WERI-Rb-1 (cell line): ENCODE data around the gene ZNF70.
A peak's percentile ranks its signal among the peaks of the same experiment; 100 is the strongest.

ENCODE experiments used
- DNase-seq: peaks from one replicate; pipeline ENCODE4 v3.0.0-alpha.2; 2020
- H3K27ac ChIP-seq: fragments of 250-450 bp; sonication (Bioruptor Pico); 2 replicates; pipeline ENCODE4 v1.5.1; 2020; ENCODE audit warnings: mild to moderate bottlenecking, moderate library complexity
- H3K27me3 ChIP-seq: fragments of 250-450 bp; sonication (Bioruptor Pico); 2 replicates; pipeline ENCODE4 v1.5.1; 2021; ENCODE audit warnings: mild to moderate bottlenecking, low read depth, moderate library complexity; ENCODE audit not compliant: insufficient read depth, severe bottlenecking
- H3K36me3 ChIP-seq: fragments of 250-450 bp; sonication (Bioruptor Pico); 2 replicates; pipeline ENCODE4 v1.5.1; 2020; ENCODE audit warnings: mild to moderate bottlenecking, moderate library complexity
- H3K4me3 ChIP-seq: 2 replicates; pipeline ENCODE4 v1.5.1; 2011; ENCODE audit warnings: low read depth, mild to moderate bottlenecking, control low read depth, low read length
- H3K9me3 ChIP-seq: fragments of 250-450 bp; sonication (Bioruptor Pico); 2 replicates; pipeline ENCODE4 v1.5.1; 2021; ENCODE audit warnings: mild to moderate bottlenecking, moderate library complexity; ENCODE audit not compliant: severe bottlenecking
- TF ChIP-seq, protein P1 (sequence below): IDR thresholded peaks from 2 replicates; pipeline ENCODE4 v1.5.1; 2011; ENCODE audit warnings: low read depth, mild to moderate bottlenecking, control low read depth, inconsistent platforms, low read length

ZNF70 gene

GRCh38 chr22:23784215-23784732 lies 33.4 kb upstream of the ZNF70 start:
- TF ChIP-seq, protein P1, sequence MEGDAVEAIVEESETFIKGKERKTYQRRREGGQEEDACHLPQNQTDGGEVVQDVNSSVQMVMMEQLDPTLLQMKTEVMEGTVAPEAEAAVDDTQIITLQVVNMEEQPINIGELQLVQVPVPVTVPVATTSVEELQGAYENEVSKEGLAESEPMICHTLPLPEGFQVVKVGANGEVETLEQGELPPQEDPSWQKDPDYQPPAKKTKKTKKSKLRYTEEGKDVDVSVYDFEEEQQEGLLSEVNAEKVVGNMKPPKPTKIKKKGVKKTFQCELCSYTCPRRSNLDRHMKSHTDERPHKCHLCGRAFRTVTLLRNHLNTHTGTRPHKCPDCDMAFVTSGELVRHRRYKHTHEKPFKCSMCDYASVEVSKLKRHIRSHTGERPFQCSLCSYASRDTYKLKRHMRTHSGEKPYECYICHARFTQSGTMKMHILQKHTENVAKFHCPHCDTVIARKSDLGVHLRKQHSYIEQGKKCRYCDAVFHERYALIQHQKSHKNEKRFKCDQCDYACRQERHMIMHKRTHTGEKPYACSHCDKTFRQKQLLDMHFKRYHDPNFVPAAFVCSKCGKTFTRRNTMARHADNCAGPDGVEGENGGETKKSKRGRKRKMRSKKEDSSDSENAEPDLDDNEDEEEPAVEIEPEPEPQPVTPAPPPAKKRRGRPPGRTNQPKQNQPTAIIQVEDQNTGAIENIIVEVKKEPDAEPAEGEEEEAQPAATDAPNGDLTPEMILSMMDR, result no peak
- Histone ChIP-seq H3K36me3 (peaks cover 14% of the 10 kb centered on the region), H3K9me3 (no peaks in the 10 kb centered on the region), H3K27ac (no peak overlapping the region), H3K27me3 (no peaks in the 10 kb centered on the region), H3K4me3 (no peak overlapping the region)
- no peak for DNase-seq

DNA sequence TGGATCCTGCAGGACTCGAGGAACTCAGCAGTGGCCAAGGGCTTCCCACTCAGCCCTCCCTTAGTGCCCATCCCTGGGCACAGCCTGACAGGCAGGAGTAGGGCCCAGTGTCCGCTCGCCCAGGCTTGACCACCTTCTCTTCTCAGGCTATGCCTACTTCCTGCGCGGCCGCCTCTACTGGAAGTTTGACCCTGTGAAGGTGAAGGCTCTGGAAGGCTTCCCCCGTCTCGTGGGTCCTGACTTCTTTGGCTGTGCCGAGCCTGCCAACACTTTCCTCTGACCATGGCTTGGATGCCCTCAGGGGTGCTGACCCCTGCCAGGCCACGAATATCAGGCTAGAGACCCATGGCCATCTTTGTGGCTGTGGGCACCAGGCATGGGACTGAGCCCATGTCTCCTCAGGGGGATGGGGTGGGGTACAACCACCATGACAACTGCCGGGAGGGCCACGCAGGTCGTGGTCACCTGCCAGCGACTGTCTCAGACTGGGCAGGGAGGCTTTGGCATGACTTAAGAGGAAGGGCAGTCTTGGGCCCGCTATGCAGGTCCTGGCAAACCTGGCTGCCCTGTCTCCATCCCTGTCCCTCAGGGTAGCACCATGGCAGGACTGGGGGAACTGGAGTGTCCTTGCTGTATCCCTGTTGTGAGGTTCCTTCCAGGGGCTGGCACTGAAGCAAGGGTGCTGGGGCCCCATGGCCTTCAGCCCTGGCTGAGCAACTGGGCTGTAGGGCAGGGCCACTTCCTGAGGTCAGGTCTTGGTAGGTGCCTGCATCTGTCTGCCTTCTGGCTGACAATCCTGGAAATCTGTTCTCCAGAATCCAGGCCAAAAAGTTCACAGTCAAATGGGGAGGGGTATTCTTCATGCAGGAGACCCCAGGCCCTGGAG lies 32.6 kb upstream of the ZNF70 start:
- DNase-seq, result no peak
- Histone ChIP-seq H3K27me3 (no peaks in the 10 kb centered on the region), H3K4me3 (no peak overlapping the region), H3K9me3 (no peaks in the 10 kb centered on the region), H3K27ac (no peak overlapping the region), H3K36me3 (peaks cover 8% of the 10 kb centered on the region)
- TF ChIP-seq, protein P1, result no peak

GRCh38 chr22:23782703-23783102 lies 31.8 kb upstream of the ZNF70 start:
- Histone ChIP-seq H3K9me3 (no peaks in the 10 kb centered on the region), H3K4me3 (no peak overlapping the region), H3K27me3 (no peaks in the 10 kb centered on the region), H3K36me3 (peaks cover 3% of the 10 kb centered on the region), H3K27ac (no peak overlapping the region)
- no peak for DNase-seq
- TF ChIP-seq, protein P1, result no peak

- Histone ChIP-seq H3K9me3 (no peaks in the 10 kb centered on the region), H3K4me3 (no peak overlapping the region), H3K27ac (no peak overlapping the region), H3K27me3 (no peaks in the 10 kb centered on the region), H3K36me3 (peaks cover 3% of the 10 kb centered on the region)
- no peak for DNase-seq
- TF ChIP-seq, protein P1, result no peak
Measured at GRCh38 chr22:23782252-23782651, 31.3 kb upstream of the ZNF70 start.

GRCh38 chr22:23781511-23782183 lies 30.7 kb upstream of the ZNF70 start:
- peak overlapping the region; percentile 31; the same call in 1 of the 2 replicates for H3K27ac ChIP-seq
- DNase-seq, result no peak
- no peaks in the 10 kb centered on the region for H3K9me3 ChIP-seq

More at GRCh38 chr22:23781511-23782183, 30.7 kb upstream of the ZNF70 start:
- no peaks in the 10 kb centered on the region for H3K27me3 ChIP-seq
- TF ChIP-seq, protein P1, result no peak
- no peak overlapping the region for H3K4me3 ChIP-seq
- no peaks in the 10 kb centered on the region for H3K36me3 ChIP-seq
